ENCODE data around the gene KCNMA1. TPM values are rescaled to one million over a fixed set of nuclear protein-coding genes. Genes with fewer than 3 reads are reported as not detected.

KCNMA1 gene
- total RNA-seq, 1 experiment from 2014 or later: 0.49 TPM

DNA sequence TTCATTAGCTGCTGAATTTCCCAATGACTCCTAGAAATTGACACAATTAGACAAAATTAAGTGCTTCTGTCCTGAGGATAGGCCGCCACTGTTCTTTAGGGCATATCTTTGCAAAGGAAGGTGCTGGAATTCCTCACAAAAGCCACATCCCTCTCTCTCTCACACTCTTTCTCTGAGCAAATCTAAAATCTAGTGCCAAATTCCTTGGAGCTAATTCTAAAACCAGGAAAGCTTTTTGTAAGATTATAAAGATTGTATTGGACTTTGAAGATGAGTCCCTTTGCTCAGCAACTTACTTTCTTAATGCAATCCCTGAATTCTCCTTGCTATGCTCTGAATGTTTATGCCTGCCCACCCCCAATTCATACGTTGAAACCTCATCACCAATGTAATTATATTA, 288.9 kb downstream of the KCNMA1 start:
- intact Hi-C loops (cut with micrococcal nuclease): no loop called here
- RAD21 ChIA-PET (ENCODE audit: low non-redundant PET in 1 of 2, low total read pairs in 2 of 2, uncharacterized antibody in 2 of 2, unreplicated experiment in 2 of 2): no interaction called here
- Histone ChIP-seq H3K79me2 (ENCODE audit: insufficient read depth, low read length) (no peaks in the 10 kb centered on the region), H3K4me3 (replicated peaks in 1 of 2; ENCODE audit: low read depth in 1 of 2, low read length in 2 of 2) (no peak overlapping the region), H4K20me1 (ENCODE audit: insufficient read depth) (no peaks in the 10 kb centered on the region), H3K9me3 (ENCODE audit: control insufficient read depth in 1 of 2, insufficient read depth in 1 of 2, low read depth in 1 of 2, low read length in 2 of 2) (no peaks in the 10 kb centered on the region), H2AFZ (ENCODE audit: low read depth, low read length, poor library complexity, severe bottlenecking) (no peak overlapping the region), H3K4me2 (ENCODE audit: low read length) (no peak overlapping the region), H3K9me2 (ENCODE audit: insufficient read depth) (no peaks in the 10 kb centered on the region), H3K27ac (ENCODE audit: low read depth, low read length) (no peak overlapping the region), H3K9ac (ENCODE audit: low read length) (no peak overlapping the region), H3K4me1 (ENCODE audit: control insufficient read depth in 1 of 2, insufficient read depth in 2 of 2, low read length in 2 of 2) (peaks cover 13 to 19% of the 10 kb centered on the region in 2 experiments), H3K36me3 (ENCODE audit: control insufficient read depth in 1 of 2, insufficient read depth in 2 of 2, low read length in 2 of 2) (no peaks in the 10 kb centered on the region), H3K27me3 (ENCODE audit: insufficient read depth, low read length) (peaks cover 31% of the 10 kb centered on the region)
- DNase-seq (ENCODE audit: low read depth, low spot score) (no peak), ATAC-seq (no peak)
- no TSS peak for BruUV-seq (replicated peaks)
- POLR2A ChIA-PET: interaction anchor here (0.8 kb wide), 1 partner anchor 157 kb away, joined by 3 read pairs; no protein-coding TSS in a partner anchor
- CTCF ChIA-PET: no interaction called here
- no peak for TF ChIP-seq FOSL1 (IDR thresholded peaks at IDR 0.05; ENCODE audit: low read depth)
- TF ChIP-seq SP1 (IDR thresholded peaks at IDR 0.05; ENCODE audit: low read depth): no peak
- no peak for TF ChIP-seq CEBPB (IDR thresholded peaks at IDR 0.05; ENCODE audit: low read depth)
- no peak for TF ChIP-seq YY1 (IDR thresholded peaks at IDR 0.05; ENCODE audit: extremely low read depth, insufficient replicate concordance, low read depth, low read length)
- TF ChIP-seq, protein P1, sequence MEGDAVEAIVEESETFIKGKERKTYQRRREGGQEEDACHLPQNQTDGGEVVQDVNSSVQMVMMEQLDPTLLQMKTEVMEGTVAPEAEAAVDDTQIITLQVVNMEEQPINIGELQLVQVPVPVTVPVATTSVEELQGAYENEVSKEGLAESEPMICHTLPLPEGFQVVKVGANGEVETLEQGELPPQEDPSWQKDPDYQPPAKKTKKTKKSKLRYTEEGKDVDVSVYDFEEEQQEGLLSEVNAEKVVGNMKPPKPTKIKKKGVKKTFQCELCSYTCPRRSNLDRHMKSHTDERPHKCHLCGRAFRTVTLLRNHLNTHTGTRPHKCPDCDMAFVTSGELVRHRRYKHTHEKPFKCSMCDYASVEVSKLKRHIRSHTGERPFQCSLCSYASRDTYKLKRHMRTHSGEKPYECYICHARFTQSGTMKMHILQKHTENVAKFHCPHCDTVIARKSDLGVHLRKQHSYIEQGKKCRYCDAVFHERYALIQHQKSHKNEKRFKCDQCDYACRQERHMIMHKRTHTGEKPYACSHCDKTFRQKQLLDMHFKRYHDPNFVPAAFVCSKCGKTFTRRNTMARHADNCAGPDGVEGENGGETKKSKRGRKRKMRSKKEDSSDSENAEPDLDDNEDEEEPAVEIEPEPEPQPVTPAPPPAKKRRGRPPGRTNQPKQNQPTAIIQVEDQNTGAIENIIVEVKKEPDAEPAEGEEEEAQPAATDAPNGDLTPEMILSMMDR (IDR thresholded peaks at IDR 0.05 in 2 of 3, conservative IDR thresholded peaks at IDR 0.05 in 1 of 3; ENCODE audit: borderline replicate concordance in 1 of 3, insufficient read depth in 1 of 3, low read depth in 2 of 3, low read length in 2 of 3): no peak
- TF ChIP-seq EGR1 (IDR thresholded peaks at IDR 0.05; ENCODE audit: low read depth): no peak

DNA sequence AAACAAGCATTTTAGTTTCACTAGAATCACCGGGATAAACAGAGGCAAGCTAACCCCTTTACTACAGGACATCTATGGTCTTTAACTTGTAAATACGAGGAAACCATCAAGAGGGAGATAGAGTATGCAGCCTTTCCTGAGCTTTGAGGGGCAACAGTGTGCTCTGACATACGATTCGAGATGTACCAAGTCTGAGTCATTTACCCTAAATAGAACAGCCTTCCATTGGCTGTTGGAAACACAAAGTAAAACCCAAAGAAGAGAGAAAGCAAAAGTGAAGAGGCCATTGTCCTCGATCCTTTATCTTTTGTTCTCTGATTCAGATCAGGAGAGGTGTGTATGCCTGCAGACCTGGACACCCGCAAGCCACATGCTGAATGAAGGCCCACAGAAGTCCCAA, 289.5 kb downstream of the KCNMA1 start:
- intact Hi-C loops (cut with micrococcal nuclease): no loop called here
- RAD21 ChIA-PET (ENCODE audit: low non-redundant PET in 1 of 2, low total read pairs in 2 of 2, uncharacterized antibody in 2 of 2, unreplicated experiment in 2 of 2): no interaction called here
- BruUV-seq (replicated peaks): no TSS peak

More for the DNA sequence above, 289.5 kb downstream of the KCNMA1 start:
- Histone ChIP-seq H4K20me1 (ENCODE audit: insufficient read depth) (no peaks in the 10 kb centered on the region), H3K4me1 (ENCODE audit: control insufficient read depth in 1 of 2, insufficient read depth in 2 of 2, low read length in 2 of 2) (peaks cover 13 to 19% of the 10 kb centered on the region in 2 experiments), H3K4me3 (replicated peaks in 1 of 2; ENCODE audit: low read depth in 1 of 2, low read length in 2 of 2) (no peak overlapping the region), H3K79me2 (ENCODE audit: insufficient read depth, low read length) (no peaks in the 10 kb centered on the region), H3K9me3 (ENCODE audit: control insufficient read depth in 1 of 2, insufficient read depth in 1 of 2, low read depth in 1 of 2, low read length in 2 of 2) (no peaks in the 10 kb centered on the region), H3K9me2 (ENCODE audit: insufficient read depth) (no peaks in the 10 kb centered on the region), H2AFZ (ENCODE audit: low read depth, low read length, poor library complexity, severe bottlenecking) (no peak overlapping the region), H3K9ac (ENCODE audit: low read length) (no peak overlapping the region), H3K4me2 (ENCODE audit: low read length) (no peak overlapping the region), H3K27ac (ENCODE audit: low read depth, low read length) (no peak overlapping the region), H3K36me3 (ENCODE audit: control insufficient read depth in 1 of 2, insufficient read depth in 2 of 2, low read length in 2 of 2) (no peaks in the 10 kb centered on the region), H3K27me3 (ENCODE audit: insufficient read depth, low read length) (peaks cover 31% of the 10 kb centered on the region)
- CTCF ChIA-PET: no interaction called here
- POLR2A ChIA-PET: interaction anchor here (0.8 kb wide), 1 partner anchor 157 kb away, joined by 3 read pairs; no protein-coding TSS in a partner anchor
- ATAC-seq (no peak), DNase-seq (ENCODE audit: low read depth, low spot score) (no peak)
- TF ChIP-seq POLR2AphosphoS5 (IDR thresholded peaks at IDR 0.05; ENCODE audit: low read depth, low read length) (no peak), EZH2 (IDR thresholded peaks at IDR 0.05) (no peak), FOSL1 (IDR thresholded peaks at IDR 0.05; ENCODE audit: low read depth) (no peak), YY1 (IDR thresholded peaks at IDR 0.05; ENCODE audit: extremely low read depth, insufficient replicate concordance, low read depth, low read length) (no peak), EZH2phosphoT487 (IDR thresholded peaks at IDR 0.05; ENCODE audit: borderline replicate concordance) (no peak), JUND (IDR thresholded peaks at IDR 0.05) (no peak), SIN3A (IDR thresholded peaks at IDR 0.05; ENCODE audit: low read depth) (no peak), RAD21 (IDR thresholded peaks at IDR 0.05; ENCODE audit: low read depth) (no peak), SRF (IDR thresholded peaks at IDR 0.05; ENCODE audit: low read depth) (no peak)
- TF ChIP-seq, protein P2, sequence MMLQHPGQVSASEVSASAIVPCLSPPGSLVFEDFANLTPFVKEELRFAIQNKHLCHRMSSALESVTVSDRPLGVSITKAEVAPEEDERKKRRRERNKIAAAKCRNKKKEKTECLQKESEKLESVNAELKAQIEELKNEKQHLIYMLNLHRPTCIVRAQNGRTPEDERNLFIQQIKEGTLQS (IDR thresholded peaks at IDR 0.05): no peak
- TF ChIP-seq, protein P3, sequence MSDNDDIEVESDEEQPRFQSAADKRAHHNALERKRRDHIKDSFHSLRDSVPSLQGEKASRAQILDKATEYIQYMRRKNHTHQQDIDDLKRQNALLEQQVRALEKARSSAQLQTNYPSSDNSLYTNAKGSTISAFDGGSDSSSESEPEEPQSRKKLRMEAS (IDR thresholded peaks at IDR 0.05): no peak

All from HCT116 (cell line).